Mucosa of stomach (tissue), 1 donor: ENCODE measurements around the gene RPA3.
A peak's percentile ranks its signal among the peaks of the same experiment; 100 is the strongest.
"Not testable (repeated sequence)": the region's sequence is repeated elsewhere in the genome, so short reads cannot be mapped to it uniquely, and the experiment has no call there.

Experiments
- H3K27me3 ChIP-seq: one replicate; pipeline ENCODE4 v1.7.0; 2013; ENCODE audit warnings: mild to moderate bottlenecking, low read length; ENCODE audit not compliant: control insufficient read depth, insufficient read depth
- H3K36me3 ChIP-seq: one replicate; pipeline ENCODE4 v1.7.0; 2013; ENCODE audit warnings: low read length; ENCODE audit not compliant: control insufficient read depth, insufficient read depth
- H3K4me1 ChIP-seq: one replicate; pipeline ENCODE4 v1.7.0; 2013; ENCODE audit warnings: mild to moderate bottlenecking, low read length; ENCODE audit not compliant: control insufficient read depth, insufficient read depth
- H3K4me3 ChIP-seq: one replicate; pipeline ENCODE4 v1.7.0; 2013; ENCODE audit warnings: low read length
- H3K9ac ChIP-seq: one replicate; pipeline ENCODE4 v1.7.0; 2013; ENCODE audit warnings: mild to moderate bottlenecking, low read length, moderate library complexity
- H3K9me3 ChIP-seq: one replicate; pipeline ENCODE4 v1.7.0; 2013; ENCODE audit warnings: mild to moderate bottlenecking, low read length, moderate library complexity; ENCODE audit not compliant: control insufficient read depth
- donor health status: Pancreatic carcinoma.

Gene RPA3

DNA sequence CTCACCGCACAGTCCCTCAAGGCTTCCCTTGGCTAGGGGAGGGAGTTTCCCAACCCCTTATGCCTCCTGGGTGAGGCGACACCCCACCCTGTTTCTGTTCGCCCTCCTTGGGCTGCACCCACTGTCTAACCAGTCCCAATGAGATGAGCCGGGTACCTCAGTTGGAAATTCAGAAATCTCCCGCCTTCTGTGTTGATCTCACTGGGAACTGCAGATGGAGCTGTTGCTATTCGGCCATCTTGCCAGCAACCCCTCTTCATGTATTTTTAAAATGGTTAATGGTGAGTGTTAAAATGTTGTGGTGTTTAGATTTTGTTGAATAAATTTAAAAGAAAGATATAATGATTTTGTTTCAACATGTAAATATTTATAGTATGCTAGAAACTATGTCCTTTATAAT lies 55.9 kb downstream of the RPA3 start:
- H3K27me3 ChIP-seq, result no peaks in the 10 kb centered on the region
- H3K9me3 ChIP-seq, result no peaks in the 10 kb centered on the region
- H3K9ac ChIP-seq, result no peak overlapping the region
- no peaks in the 10 kb centered on the region for H3K4me1 ChIP-seq
- no peak overlapping the region for H3K4me3 ChIP-seq
- H3K36me3 ChIP-seq, result no peaks in the 10 kb centered on the region

DNA sequence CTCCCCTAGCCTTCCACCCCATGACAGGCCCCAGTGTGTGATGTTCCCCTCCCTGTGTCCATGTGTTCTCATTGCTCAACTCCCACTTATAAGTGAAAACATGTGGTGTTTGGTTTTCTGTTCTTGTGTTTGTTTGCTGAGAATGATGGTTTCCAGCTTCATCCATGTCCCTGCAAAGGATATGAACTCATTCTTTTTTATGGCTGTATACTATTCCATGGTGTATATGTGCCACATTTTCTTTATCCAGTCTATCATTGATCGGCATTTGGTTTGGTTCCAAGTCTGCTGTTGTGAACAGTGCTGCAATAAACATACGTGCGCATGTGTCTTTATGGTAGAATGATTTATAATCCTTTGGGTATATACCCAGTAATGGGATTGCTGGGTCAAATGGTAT lies 61.9 kb downstream of the RPA3 start:
- H3K27me3 ChIP-seq, H3K4me1 ChIP-seq, H3K9ac ChIP-seq, H3K4me3 ChIP-seq, H3K36me3 ChIP-seq, H3K9me3 ChIP-seq: not testable (repeated sequence)

DNA sequence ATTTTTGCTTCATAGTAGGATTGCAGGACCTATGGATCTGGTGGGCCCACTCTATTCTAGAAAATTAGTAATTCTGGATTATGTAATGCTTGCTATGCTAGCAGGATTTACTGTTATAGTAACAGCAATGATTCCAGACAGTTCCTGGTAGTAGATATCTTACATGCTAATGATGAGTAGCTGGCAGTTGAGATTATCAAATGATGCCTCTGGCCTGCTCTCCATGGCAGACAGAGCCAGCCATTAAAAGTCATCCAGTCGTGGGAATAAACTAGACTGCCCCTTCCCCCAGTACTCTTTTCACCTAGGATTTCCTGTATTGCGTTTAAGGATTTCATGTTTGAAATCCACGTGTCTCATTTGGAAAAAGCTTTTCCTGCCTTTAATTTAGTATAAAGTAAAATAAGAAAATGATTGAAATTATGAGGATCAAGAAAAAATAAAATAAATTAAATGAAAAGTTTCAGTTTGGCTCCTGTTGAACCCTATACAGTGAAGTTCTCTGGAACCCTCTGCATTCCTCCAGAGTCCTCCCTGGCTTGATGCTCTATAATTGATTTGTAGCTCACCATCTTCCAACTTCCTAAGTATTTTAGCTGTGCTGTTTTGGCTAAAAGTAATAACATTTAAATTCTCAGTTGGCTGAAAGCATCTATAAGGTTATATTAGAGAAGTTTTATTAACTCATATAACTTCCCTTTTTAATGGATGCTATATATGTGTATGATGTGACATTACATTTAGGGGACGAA lies 63.3 kb downstream of the RPA3 start:
- H3K9me3 ChIP-seq, result no peaks in the 10 kb centered on the region
- no peaks in the 10 kb centered on the region for H3K4me1 ChIP-seq
- no peaks in the 10 kb centered on the region for H3K36me3 ChIP-seq
- H3K9ac ChIP-seq, result no peak overlapping the region
- no peaks in the 10 kb centered on the region for H3K27me3 ChIP-seq
- H3K4me3 ChIP-seq, result no peak overlapping the region

DNA sequence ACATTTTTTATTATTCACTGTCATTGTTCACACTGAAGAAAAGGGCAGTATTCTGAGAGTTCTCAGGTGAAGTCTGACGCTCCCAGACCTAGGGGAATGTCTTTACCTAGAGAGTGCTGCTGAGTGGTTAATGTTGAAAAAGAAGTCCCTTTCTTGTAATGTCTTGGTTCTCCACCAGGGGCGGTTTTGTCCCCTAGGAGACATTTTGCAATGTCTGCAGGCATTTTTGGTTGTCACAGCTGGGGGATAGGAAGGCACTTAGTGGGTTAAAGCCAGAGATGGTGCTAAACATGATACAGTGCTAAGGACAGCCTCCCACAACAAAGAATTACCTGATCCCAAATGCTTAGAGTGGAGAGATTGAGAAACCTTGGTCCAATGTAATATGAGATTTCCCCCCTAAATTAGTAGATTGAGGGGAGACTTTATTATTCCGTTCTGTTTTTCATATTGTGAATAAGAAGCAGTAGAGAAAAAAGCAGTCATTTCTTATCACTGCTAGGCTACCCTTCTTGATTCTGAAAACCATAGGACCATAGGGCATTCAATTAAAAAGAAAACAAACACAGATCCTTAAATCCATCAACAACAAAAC lies 64.7 kb downstream of the RPA3 start:
- Histone ChIP-seq H3K27me3 (no peaks in the 10 kb centered on the region), H3K9me3 (no peaks in the 10 kb centered on the region), H3K9ac (no peak overlapping the region), H3K4me1 (no peaks in the 10 kb centered on the region), H3K36me3 (no peaks in the 10 kb centered on the region), H3K4me3 (no peak overlapping the region)

DNA sequence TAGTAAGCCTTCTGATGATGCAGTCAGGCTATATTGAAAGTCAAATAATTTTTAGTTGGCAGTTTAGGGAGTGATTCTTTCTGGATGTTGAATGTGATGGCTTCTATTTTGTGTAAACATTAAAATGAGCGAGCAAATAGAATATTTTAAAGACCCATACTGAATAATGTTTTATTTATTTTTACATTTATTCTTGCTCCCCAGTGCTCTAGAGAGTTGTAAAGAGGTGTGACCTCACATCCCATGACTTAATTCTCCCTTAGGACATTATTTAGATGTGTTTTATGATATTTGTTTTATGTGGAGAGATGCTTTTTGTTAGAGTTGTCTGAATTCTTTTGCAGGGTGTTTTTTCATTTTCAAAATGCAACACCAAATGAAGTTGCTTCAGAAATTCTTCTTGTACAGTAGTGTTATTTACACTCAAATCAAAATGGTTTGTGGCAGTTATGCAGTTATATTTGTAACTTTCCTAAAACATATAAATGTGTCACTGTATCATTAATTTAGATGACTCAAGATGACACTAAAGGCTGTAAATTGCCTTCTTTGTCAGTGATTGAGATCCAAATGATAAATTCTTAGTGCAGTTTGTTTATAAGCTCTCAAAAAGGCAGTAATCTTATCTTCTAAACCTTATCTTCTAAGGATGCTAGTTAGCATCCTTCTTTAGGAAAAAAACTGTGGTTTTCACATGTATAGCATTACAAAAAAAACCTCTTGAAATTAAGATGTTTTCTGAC lies 65.4 kb downstream of the RPA3 start:
- Histone ChIP-seq H3K36me3 (no peaks in the 10 kb centered on the region), H3K9ac (no peak overlapping the region), H3K27me3 (no peaks in the 10 kb centered on the region), H3K9me3 (no peaks in the 10 kb centered on the region), H3K4me1 (no peaks in the 10 kb centered on the region), H3K4me3 (no peak overlapping the region)

DNA sequence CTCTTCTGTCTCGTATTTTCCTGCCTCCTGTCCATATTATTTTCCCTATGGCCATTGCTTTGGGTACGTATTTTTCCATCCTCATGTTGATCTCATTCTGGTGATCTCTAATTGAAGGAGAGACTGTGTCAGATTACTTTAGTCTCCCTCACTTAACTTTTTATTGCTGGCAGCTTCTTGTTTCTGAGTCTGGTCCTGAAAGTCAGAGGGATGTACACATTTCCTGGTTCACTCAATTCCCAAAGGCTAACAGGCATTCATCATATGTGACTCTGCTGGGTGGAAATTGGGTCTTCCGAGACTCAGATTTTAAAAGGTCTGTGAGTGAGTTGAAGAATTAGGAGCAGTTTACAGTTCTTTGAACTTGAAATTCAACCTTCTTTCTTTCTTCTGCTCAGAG lies 66.9 kb downstream of the RPA3 start:
- Histone ChIP-seq H3K9ac (no peak overlapping the region), H3K9me3 (no peaks in the 10 kb centered on the region)

DNA sequence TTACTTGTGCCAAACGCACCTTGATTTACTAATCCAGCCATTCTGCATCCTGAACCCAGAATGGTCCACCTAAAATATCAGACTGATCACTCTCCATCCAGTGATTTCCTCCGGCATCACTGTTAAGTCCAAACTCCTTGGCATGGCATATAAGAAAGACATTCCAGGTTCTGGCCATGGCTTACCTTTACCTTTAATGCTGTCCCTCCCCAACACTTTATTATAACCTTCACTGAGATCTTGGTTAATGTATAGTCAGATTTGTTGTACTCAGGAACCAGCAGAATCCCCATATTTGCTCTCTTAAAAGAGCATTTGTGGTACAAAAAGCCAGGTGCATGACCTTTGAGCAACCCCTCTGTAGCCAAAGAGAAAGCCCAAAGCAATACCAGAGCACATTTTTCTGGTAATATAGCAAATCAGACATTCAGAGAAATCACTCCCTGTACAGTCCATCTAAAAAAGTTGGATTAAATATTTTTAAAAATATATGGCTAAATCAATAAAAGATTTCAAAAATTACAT lies 67.7 kb downstream of the RPA3 start:
- no peaks in the 10 kb centered on the region for H3K9me3 ChIP-seq
- H3K4me3 ChIP-seq, result no peak overlapping the region
- H3K36me3 ChIP-seq, result no peaks in the 10 kb centered on the region
- no peaks in the 10 kb centered on the region for H3K27me3 ChIP-seq
- no peaks in the 10 kb centered on the region for H3K4me1 ChIP-seq
- H3K9ac ChIP-seq, result no peak overlapping the region

More for the DNA sequence above, 66.9 kb downstream of the RPA3 start:
- no peaks in the 10 kb centered on the region for H3K4me1 ChIP-seq
- no peaks in the 10 kb centered on the region for H3K27me3 ChIP-seq
- no peak overlapping the region for H3K4me3 ChIP-seq
- H3K36me3 ChIP-seq, result no peaks in the 10 kb centered on the region

DNA sequence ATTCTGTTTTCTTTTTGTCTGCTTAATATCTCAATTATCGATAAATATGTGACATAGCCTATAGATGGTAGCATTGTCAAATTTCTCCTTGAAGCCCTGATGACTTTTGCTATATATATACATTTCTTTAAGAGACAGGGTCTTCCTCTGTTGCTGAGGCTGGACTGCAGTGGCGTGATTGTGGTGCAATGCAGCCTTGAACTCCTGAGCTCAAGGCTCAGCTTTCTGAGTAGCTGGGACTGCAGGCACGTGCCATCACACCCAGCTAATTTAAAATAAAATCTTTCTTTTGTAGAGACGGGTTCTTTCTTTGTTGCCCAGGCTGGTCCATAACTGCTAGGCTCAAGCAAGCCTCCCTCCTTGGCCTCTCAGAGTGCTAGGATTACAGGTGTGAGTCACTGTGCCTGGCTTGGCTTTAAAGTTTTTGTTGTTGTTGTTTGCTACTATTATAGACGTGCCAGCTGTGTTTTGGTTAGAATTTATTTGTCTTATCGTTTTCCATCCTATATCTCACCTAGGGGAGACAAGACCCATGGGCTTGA lies 70.8 kb downstream of the RPA3 start:
- Histone ChIP-seq H3K4me1 (no peaks in the 10 kb centered on the region), H3K36me3 (no peaks in the 10 kb centered on the region), H3K9ac (no peak overlapping the region), H3K4me3 (no peak overlapping the region), H3K27me3 (no peaks in the 10 kb centered on the region), H3K9me3 (no peaks in the 10 kb centered on the region)

DNA sequence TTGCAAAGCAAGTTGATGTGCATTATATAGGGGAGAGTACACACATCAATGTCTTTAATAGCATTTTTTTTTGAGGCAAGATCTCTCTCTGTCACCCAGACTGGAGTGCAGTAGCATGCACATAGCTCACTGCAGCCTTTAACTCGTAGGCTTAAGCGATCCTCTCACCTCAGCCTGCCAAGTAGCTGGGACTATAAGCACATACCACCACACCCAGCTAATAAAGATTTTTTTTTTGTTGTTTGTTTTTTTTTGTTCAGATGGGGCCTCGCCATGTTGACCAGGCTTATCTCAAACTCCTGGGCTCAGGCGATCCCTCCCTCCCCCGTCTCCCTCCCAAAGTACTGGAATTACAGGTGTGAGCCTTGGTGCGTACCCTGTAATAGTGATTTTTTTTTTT lies 76.3 kb downstream of the RPA3 start:
- no peaks in the 10 kb centered on the region for H3K9me3 ChIP-seq
- no peaks in the 10 kb centered on the region for H3K27me3 ChIP-seq
- no peaks in the 10 kb centered on the region for H3K36me3 ChIP-seq
- H3K4me1 ChIP-seq, result peaks cover 5% of the 10 kb centered on the region
- no peak overlapping the region for H3K4me3 ChIP-seq
- H3K9ac ChIP-seq, result no peak overlapping the region

DNA sequence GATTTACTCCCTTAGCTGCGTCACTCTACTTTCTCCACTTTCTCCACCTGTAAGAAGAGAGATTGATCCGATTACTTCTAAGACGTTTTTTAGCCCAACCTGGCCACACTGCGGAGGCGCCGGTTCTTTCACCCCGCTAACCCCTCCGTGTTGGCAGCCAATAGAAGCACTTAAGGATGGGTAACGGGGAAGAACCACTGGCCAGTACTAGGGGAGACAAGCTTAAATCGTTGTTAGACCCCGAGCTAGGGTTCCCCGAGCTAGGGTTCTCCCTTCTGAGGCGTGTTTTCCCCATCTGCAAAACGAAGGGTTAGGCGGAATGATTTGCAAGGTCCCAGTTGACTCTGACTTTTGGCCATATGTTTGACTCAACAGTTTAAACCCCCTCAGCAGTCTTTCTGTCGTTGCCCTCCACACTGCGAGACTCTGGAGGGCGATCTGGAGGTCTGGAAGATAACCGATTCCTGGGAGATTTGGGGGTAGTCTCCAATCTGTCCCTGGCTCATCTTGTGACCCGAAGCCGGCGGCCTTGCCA lies 77.2 kb downstream of the RPA3 start:
- H3K9me3 ChIP-seq, result no peaks in the 10 kb centered on the region
- no peaks in the 10 kb centered on the region for H3K27me3 ChIP-seq
- peaks cover 5% of the 10 kb centered on the region for H3K4me1 ChIP-seq
- peak overlapping the region; percentile 68 for H3K4me3 ChIP-seq
- H3K9ac ChIP-seq, result peak overlapping the region; percentile 70
- no peaks in the 10 kb centered on the region for H3K36me3 ChIP-seq

DNA sequence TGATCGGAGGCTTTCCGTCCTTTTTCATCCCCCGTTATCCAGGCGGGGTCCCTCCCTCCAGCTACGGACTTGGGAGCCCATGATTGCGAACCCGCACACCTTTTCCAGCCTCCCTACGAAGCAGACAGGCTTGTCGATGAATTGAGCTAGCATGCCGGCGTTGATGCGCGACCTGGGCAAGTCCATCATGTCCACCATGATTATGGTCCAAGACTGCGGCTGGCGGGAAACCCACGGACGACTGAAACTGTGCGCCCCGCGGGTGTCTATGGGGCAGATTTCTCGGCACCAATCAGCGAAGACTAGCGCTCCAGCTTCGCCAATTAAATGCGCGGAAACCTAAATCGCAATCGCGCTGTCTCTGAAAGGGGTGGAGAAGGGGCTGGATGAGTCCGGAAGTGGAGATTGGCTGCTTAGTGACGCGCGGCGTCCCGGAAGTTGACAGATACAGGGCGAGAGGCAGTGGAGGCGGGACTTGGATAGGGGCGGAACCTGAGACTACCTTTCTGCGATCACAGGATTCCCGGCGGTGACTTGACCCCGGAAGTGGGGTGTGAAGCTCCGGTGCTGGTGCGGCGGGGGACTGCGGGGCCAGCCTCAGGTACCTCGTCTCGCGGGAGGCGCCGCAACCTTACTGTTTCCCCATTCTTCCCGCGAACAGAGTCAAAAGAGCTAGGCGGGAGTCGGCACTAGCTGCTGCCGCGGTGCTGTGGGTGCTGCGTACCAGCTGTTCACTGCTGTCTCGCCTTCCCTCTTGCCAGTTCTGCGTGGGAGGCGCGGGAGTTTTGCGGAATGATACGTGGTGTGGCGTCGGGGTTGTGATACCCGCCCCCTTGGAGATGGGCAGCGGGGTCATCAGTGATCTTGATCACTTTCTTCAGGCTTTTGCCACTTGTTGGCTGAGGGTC lies 77.9 kb downstream of the RPA3 start, which contains the start of gene UMAD1:
Gene UMAD1, plus strand, starts transcription at position 532 of the 908 bp plus-strand sequence. CDS start 32,620 bp downstream, outside the sequence.
- Histone ChIP-seq H3K27me3 (no peaks in the 10 kb centered on the region), H3K9me3 (no peaks in the 10 kb centered on the region), H3K4me1 (peaks cover 5% of the 10 kb centered on the region), H3K4me3 (peak within 1 kb of the TSS; percentile 68), H3K9ac (peak within 1 kb of the TSS; percentile 74), H3K36me3 (no peaks in the 10 kb centered on the region)
